T-helper 1 cell treated with Interleukin-12 subunit alpha and Interleukin-12 subunit beta and Interleukin-4 antibody, amounts not matched to agents 30 μg/mL and 1 μg/mL, for 36 hours (primary cell): ENCODE results near the gene PIK3C3.
A peak's percentile ranks its signal among the peaks of the same experiment; 100 is the strongest.

Experiments
- H3K27ac Mint-ChIP-seq: one replicate; pipeline ENCODE4 v1.8.0; 2021; ENCODE audit warnings: mild to moderate bottlenecking, mixed read lengths
- H3K27me3 Mint-ChIP-seq: one replicate; pipeline ENCODE4 v1.8.0; 2021; ENCODE audit warnings: low read depth, mixed read lengths
- H3K36me3 Mint-ChIP-seq: one replicate; pipeline ENCODE4 v1.8.0; 2021; ENCODE audit warnings: low read depth, mixed read lengths
- H3K4me1 Mint-ChIP-seq: one replicate; pipeline ENCODE4 v1.8.0; 2021; ENCODE audit warnings: low read depth, mixed read lengths
- H3K4me3 Mint-ChIP-seq: one replicate; pipeline ENCODE4 v1.8.0; 2021; ENCODE audit warnings: mild to moderate bottlenecking, moderate library complexity, mixed read lengths
- H3K9me3 Mint-ChIP-seq: one replicate; pipeline ENCODE4 v1.8.0; 2021; ENCODE audit warnings: mixed read lengths

The PIK3C3 gene

GRCh38 chr18:42052122-42052708, 97.2 kb downstream of the PIK3C3 start:
- H3K9me3 Mint-ChIP-seq = no peaks in the 10 kb centered on the region
- H3K27me3 Mint-ChIP-seq = no peaks in the 10 kb centered on the region
- H3K27ac Mint-ChIP-seq = peak overlapping the region; percentile 28
- H3K4me1 Mint-ChIP-seq = peaks cover 10% of the 10 kb centered on the region
- H3K4me3 Mint-ChIP-seq = no peak overlapping the region
- peaks cover 24% of the 10 kb centered on the region for H3K36me3 Mint-ChIP-seq

- H3K4me1 Mint-ChIP-seq = peaks cover 6% of the 10 kb centered on the region
- no peaks in the 10 kb centered on the region for H3K27me3 Mint-ChIP-seq
- no peak overlapping the region for H3K27ac Mint-ChIP-seq
- H3K9me3 Mint-ChIP-seq = no peaks in the 10 kb centered on the region
- H3K36me3 Mint-ChIP-seq = peaks cover 21% of the 10 kb centered on the region
- H3K4me3 Mint-ChIP-seq = no peak overlapping the region
Measured at GRCh38 chr18:42053188-42053781, 98.3 kb downstream of the PIK3C3 start.

- H3K4me3 Mint-ChIP-seq = no peak overlapping the region
- no peaks in the 10 kb centered on the region for H3K27me3 Mint-ChIP-seq
- H3K9me3 Mint-ChIP-seq = no peaks in the 10 kb centered on the region
- peaks cover 39% of the 10 kb centered on the region for H3K36me3 Mint-ChIP-seq
- H3K4me1 Mint-ChIP-seq = peaks cover 7% of the 10 kb centered on the region
- no peak overlapping the region for H3K27ac Mint-ChIP-seq
Measured at GRCh38 chr18:42064109-42064508, 109.1 kb downstream of the PIK3C3 start.

- Mint-ChIP-seq H3K27me3 (no peaks in the 10 kb centered on the region), H3K27ac (no peak overlapping the region), H3K4me1 (peaks cover 7% of the 10 kb centered on the region), H3K9me3 (no peaks in the 10 kb centered on the region), H3K36me3 (peaks cover 55% of the 10 kb centered on the region), H3K4me3 (no peak overlapping the region)
Measured at GRCh38 chr18:42067518-42067917, 112.5 kb downstream of the PIK3C3 start.

- Mint-ChIP-seq H3K4me1 (peaks cover 7% of the 10 kb centered on the region), H3K27ac (no peak overlapping the region), H3K4me3 (no peak overlapping the region), H3K36me3 (peaks cover 55% of the 10 kb centered on the region), H3K27me3 (no peaks in the 10 kb centered on the region), H3K9me3 (no peaks in the 10 kb centered on the region)
Measured at GRCh38 chr18:42068030-42068429, 113.0 kb downstream of the PIK3C3 start.

- Mint-ChIP-seq H3K4me3 (no peak overlapping the region), H3K27ac (no peak overlapping the region), H3K9me3 (no peaks in the 10 kb centered on the region), H3K36me3 (peaks cover 53% of the 10 kb centered on the region), H3K4me1 (peaks cover 5% of the 10 kb centered on the region), H3K27me3 (no peaks in the 10 kb centered on the region)
Measured at GRCh38 chr18:42069036-42069435, 114.0 kb downstream of the PIK3C3 start.

GRCh38 chr18:42072407-42072806, 117.4 kb downstream of the PIK3C3 start:
- peaks cover 43% of the 10 kb centered on the region for H3K36me3 Mint-ChIP-seq
- peaks cover 4% of the 10 kb centered on the region for H3K4me1 Mint-ChIP-seq
- H3K9me3 Mint-ChIP-seq = no peaks in the 10 kb centered on the region
- H3K4me3 Mint-ChIP-seq = no peak overlapping the region
- no peak overlapping the region for H3K27ac Mint-ChIP-seq
- no peaks in the 10 kb centered on the region for H3K27me3 Mint-ChIP-seq

- no peak overlapping the region for H3K27ac Mint-ChIP-seq
- H3K4me3 Mint-ChIP-seq = no peak overlapping the region
- no peaks in the 10 kb centered on the region for H3K9me3 Mint-ChIP-seq
- H3K4me1 Mint-ChIP-seq = peaks cover 9% of the 10 kb centered on the region
- no peaks in the 10 kb centered on the region for H3K27me3 Mint-ChIP-seq
- peaks cover 40% of the 10 kb centered on the region for H3K36me3 Mint-ChIP-seq
Measured at GRCh38 chr18:42074704-42075103, 119.7 kb downstream of the PIK3C3 start.

GRCh38 chr18:42078711-42079110, 123.7 kb downstream of the PIK3C3 start:
- Mint-ChIP-seq H3K4me1 (peaks cover 22% of the 10 kb centered on the region), H3K9me3 (no peaks in the 10 kb centered on the region), H3K27me3 (no peaks in the 10 kb centered on the region), H3K4me3 (no peak overlapping the region), H3K36me3 (peaks cover 34% of the 10 kb centered on the region), H3K27ac (no peak overlapping the region)

GRCh38 chr18:42080340-42080739, 125.3 kb downstream of the PIK3C3 start:
- Mint-ChIP-seq H3K36me3 (peaks cover 36% of the 10 kb centered on the region), H3K9me3 (no peaks in the 10 kb centered on the region), H3K4me1 (peaks cover 21% of the 10 kb centered on the region), H3K27ac (no peak overlapping the region), H3K4me3 (no peak overlapping the region), H3K27me3 (no peaks in the 10 kb centered on the region)

GRCh38 chr18:42082415-42083234, 127.6 kb downstream of the PIK3C3 start:
- H3K4me3 Mint-ChIP-seq = peak overlapping the region; percentile 45
- H3K9me3 Mint-ChIP-seq = no peaks in the 10 kb centered on the region
- H3K36me3 Mint-ChIP-seq = peaks cover 33% of the 10 kb centered on the region
- peaks cover 21% of the 10 kb centered on the region for H3K4me1 Mint-ChIP-seq
- peak overlapping the region; percentile 64 for H3K27ac Mint-ChIP-seq
- no peaks in the 10 kb centered on the region for H3K27me3 Mint-ChIP-seq

GRCh38 chr18:42086288-42086687, 131.3 kb downstream of the PIK3C3 start:
- H3K27ac Mint-ChIP-seq = no peak overlapping the region
- peaks cover 21% of the 10 kb centered on the region for H3K36me3 Mint-ChIP-seq
- H3K4me3 Mint-ChIP-seq = no peak overlapping the region
- H3K9me3 Mint-ChIP-seq = no peaks in the 10 kb centered on the region
- peaks cover 17% of the 10 kb centered on the region for H3K4me1 Mint-ChIP-seq
- H3K27me3 Mint-ChIP-seq = no peaks in the 10 kb centered on the region

- Mint-ChIP-seq H3K27ac (no peak overlapping the region), H3K27me3 (no peaks in the 10 kb centered on the region), H3K9me3 (no peaks in the 10 kb centered on the region), H3K4me1 (peaks cover 13% of the 10 kb centered on the region), H3K4me3 (no peak overlapping the region), H3K36me3 (peaks cover 16% of the 10 kb centered on the region)
Measured at GRCh38 chr18:42087235-42087634, 132.2 kb downstream of the PIK3C3 start.

GRCh38 chr18:42087876-42088275, 132.8 kb downstream of the PIK3C3 start:
- Mint-ChIP-seq H3K27me3 (no peaks in the 10 kb centered on the region), H3K36me3 (peaks cover 12% of the 10 kb centered on the region), H3K4me1 (peaks cover 8% of the 10 kb centered on the region), H3K9me3 (no peaks in the 10 kb centered on the region), H3K4me3 (no peak overlapping the region), H3K27ac (no peak overlapping the region)

GRCh38 chr18:42092848-42093247, 137.8 kb downstream of the PIK3C3 start:
- Mint-ChIP-seq H3K36me3 (peaks cover 8% of the 10 kb centered on the region), H3K27me3 (peaks cover 4% of the 10 kb centered on the region), H3K9me3 (no peaks in the 10 kb centered on the region), H3K4me1 (peaks cover 2% of the 10 kb centered on the region), H3K4me3 (no peak overlapping the region), H3K27ac (no peak overlapping the region)
